Peyer's patch (tissue), 4 donors: ENCODE data around the gene ATP6V1F.

Experiments used
- POLR2A ChIP-seq, 2 donors: fragments of 450-650 bp; IDR thresholded peaks; one replicate each; pipeline ENCODE4 v1.5.1; 2017; ENCODE audit warnings: antibody characterized with exemption in 2 of 2, mild to moderate bottlenecking in 2 of 2, moderate library complexity in 2 of 2
- TF ChIP-seq, protein P1 (sequence below), 6 experiments: fragments of 450-650 bp in 4 of 6; fragments of 200-600 bp in 2 of 6; sonication (generic) in 1 of 6; IDR thresholded peaks; one replicate each; pipeline ENCODE4 v1.5.1; 2017 to 2019; ENCODE audit warnings: antibody characterized with exemption in 6 of 6, mild to moderate bottlenecking in 3 of 6, moderate library complexity in 1 of 6

DNA sequence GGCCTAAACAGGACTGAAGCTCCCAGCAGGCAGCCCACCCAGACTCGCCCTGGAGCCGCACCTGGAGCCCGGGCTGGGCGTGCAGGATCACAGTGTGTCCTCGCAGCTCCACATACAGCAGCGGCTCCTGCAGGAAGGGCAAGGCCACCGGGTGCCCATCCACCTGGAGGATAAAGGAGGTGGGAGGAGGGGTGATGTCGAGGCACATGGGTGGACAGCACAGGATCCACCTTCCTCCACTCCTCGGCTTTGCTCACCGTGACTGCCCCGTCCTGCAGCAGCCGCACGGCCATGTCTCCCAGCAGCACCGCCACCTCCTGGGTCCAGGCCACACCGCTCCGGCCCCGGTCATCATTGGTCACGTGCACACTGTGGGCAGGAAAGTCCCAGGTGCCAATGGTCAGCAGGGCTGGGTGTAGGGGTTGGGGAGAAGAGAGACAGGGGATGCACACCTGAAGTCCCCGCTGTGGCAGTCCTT is 16.8 kb downstream of the ATP6V1F start:
- no peak for TF ChIP-seq POLR2A (IDR thresholded peaks at IDR 0.05)
- TF ChIP-seq, protein P1, sequence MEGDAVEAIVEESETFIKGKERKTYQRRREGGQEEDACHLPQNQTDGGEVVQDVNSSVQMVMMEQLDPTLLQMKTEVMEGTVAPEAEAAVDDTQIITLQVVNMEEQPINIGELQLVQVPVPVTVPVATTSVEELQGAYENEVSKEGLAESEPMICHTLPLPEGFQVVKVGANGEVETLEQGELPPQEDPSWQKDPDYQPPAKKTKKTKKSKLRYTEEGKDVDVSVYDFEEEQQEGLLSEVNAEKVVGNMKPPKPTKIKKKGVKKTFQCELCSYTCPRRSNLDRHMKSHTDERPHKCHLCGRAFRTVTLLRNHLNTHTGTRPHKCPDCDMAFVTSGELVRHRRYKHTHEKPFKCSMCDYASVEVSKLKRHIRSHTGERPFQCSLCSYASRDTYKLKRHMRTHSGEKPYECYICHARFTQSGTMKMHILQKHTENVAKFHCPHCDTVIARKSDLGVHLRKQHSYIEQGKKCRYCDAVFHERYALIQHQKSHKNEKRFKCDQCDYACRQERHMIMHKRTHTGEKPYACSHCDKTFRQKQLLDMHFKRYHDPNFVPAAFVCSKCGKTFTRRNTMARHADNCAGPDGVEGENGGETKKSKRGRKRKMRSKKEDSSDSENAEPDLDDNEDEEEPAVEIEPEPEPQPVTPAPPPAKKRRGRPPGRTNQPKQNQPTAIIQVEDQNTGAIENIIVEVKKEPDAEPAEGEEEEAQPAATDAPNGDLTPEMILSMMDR (IDR thresholded peaks at IDR 0.05) = no peak
